GM06990 (cell line): ENCODE results near the gene KLC1.
"Not testable (repeated sequence)": the region's sequence is repeated elsewhere in the genome, so short reads cannot be mapped to it uniquely, and the experiment has no call there.

Source experiments
- DNase-seq: peaks from one replicate; pipeline ENCODE4 v3.0.0-alpha.2; 2011; ENCODE audit not compliant: insufficient read length; ENCODE audit errors: extremely low read depth
- H3K27me3 ChIP-seq: replicated peaks from 2 replicates; pipeline ENCODE4 v1.6.0; 2011; ENCODE audit warnings: low read length; ENCODE audit not compliant: control insufficient read depth, insufficient read depth
- H3K36me3 ChIP-seq: 2 replicates; pipeline ENCODE4 v1.5.1; 2011; ENCODE audit warnings: low read length; ENCODE audit not compliant: control insufficient read depth, insufficient read depth
- H3K4me3 ChIP-seq: replicated peaks from 2 replicates; pipeline ENCODE4 v1.5.1; 2011; ENCODE audit warnings: low read depth, mild to moderate bottlenecking, control low read depth, low read length
- TF ChIP-seq, protein P1 (sequence below): IDR thresholded peaks from 2 replicates; pipeline ENCODE4 v1.5.1; 2011; ENCODE audit warnings: low read length, control low read depth, mild to moderate bottlenecking, inconsistent platforms; ENCODE audit not compliant: insufficient read depth, poor library complexity, severe bottlenecking

KLC1 gene

DNA sequence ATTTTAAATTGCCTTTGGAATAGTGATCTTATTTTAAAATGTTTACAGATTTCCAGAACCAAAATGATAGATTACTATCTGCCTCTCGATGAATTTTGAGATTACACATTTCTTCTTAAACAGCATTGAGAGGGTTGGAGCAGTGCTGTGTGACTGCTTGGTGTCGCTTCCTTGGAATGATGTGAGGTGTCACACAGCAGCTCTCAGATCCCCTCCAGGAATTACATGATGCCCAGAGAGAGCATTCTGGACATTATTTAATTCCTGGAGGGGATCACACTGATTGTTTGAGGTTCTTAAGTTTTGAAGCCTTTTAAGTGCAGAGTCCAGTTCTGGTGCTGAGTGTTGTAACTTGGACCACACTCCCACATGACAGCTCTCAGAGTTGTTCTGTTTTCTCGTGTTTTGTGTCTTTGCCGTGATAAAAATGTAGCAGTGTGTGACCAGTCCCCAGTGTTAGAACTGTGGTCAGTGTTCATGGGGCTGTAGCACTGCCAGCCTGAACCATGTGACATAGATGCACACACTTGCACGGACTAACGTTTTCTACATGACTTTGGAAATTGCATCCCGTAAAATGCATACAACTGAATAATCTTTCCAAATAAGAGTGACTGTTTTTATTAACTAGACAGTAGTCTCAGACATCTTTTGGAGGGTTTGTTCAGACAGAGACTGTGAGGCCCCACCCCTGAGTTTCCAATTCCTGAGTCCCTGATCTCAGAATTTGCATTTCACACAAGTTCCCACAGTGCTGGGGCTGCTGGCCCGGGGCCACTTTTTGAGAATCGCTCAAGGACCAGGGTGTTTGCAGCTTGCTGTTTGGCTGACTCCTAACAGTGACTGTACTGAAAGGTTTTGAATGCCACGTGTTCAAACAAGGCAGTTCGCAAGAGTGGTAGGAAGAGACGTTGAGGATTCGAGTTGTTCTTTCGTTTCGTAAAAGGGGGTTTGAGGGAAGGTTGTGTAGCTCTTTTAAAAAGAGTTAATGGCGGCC, 60.2 kb downstream of the KLC1 start:
- Histone ChIP-seq H3K36me3 (peaks cover 11% of the 10 kb centered on the region), H3K4me3 (peak overlapping the region; percentile 15; the same call in 1 of the 2 replicates), H3K27me3 (no peaks in the 10 kb centered on the region)
- no peak for DNase-seq
- TF ChIP-seq, protein P1, sequence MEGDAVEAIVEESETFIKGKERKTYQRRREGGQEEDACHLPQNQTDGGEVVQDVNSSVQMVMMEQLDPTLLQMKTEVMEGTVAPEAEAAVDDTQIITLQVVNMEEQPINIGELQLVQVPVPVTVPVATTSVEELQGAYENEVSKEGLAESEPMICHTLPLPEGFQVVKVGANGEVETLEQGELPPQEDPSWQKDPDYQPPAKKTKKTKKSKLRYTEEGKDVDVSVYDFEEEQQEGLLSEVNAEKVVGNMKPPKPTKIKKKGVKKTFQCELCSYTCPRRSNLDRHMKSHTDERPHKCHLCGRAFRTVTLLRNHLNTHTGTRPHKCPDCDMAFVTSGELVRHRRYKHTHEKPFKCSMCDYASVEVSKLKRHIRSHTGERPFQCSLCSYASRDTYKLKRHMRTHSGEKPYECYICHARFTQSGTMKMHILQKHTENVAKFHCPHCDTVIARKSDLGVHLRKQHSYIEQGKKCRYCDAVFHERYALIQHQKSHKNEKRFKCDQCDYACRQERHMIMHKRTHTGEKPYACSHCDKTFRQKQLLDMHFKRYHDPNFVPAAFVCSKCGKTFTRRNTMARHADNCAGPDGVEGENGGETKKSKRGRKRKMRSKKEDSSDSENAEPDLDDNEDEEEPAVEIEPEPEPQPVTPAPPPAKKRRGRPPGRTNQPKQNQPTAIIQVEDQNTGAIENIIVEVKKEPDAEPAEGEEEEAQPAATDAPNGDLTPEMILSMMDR, result no peak

DNA sequence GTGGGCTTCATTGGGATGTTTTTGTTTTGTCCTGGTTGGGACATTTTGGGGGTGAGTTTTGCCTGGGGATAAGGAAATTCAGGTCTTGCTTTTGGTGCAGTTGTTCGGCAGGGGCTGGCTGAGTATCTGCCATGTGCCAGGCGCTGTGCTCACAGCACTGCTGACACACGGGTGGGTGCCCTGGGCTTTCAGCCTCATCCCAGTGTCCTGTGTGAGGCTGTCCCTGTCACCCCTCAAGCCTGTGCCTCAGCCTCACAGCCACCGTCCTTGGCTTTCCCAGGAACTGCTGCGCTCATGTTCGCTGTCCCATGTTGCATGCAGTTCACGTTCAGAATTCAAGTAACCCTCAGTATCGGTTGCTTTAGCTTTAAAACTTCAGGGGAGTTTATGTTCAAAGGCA, 61.3 kb downstream of the KLC1 start:
- Histone ChIP-seq H3K4me3 (peak overlapping the region; percentile 15; the same call in 1 of the 2 replicates), H3K27me3 (no peaks in the 10 kb centered on the region), H3K36me3 (peaks cover 10% of the 10 kb centered on the region)
- TF ChIP-seq, protein P1, result no peak
- DNase-seq, result no peak

DNA sequence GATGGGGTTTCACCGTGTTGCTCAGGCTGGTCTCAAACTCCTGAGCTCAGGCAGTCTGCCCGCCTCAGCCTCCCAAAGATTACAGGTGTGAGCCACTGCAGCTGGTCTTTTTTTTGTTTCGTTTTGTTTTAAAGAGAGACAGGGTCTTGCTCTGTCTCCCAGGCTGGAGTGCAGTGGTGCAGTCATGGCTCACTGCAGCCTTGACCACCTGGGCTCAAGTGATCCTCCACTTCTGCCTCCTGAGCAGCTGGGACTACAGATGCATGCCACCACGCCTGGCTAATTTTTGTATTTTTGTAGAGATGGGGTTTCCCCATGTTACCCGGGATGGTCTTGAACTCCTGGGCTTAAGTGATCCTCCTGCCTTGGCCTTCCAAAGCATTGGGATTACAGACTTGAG, 62.6 kb downstream of the KLC1 start:
- not testable (repeated sequence) for DNase-seq, H3K4me3 ChIP-seq, H3K27me3 ChIP-seq
- H3K36me3 ChIP-seq, result peaks cover 12% of the 10 kb centered on the region

DNA sequence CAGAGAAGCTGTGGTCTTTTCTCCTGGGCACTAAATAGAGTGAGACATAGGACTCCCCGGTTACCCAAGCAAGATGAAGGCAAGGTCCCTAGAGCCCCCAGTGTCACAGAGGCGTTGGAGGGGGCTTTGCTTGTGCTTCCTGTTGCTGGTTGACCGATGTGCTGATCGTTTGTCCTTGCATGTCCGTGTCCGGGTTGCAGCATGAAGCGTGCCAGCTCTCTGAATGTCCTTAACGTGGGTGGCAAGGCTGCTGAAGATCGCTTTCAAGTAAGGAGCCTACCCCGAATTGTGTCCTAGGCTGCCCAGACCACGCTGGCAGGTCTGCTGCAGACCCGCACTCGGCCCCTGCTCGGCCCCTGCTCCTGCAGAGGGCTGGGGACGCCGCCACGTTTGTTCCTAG, 63.1 kb downstream of the KLC1 start:
- Histone ChIP-seq H3K36me3 (peaks cover 11% of the 10 kb centered on the region), H3K4me3 (no peak overlapping the region), H3K27me3 (no peaks in the 10 kb centered on the region)
- TF ChIP-seq, protein P1, result no peak
- no peak for DNase-seq

DNA sequence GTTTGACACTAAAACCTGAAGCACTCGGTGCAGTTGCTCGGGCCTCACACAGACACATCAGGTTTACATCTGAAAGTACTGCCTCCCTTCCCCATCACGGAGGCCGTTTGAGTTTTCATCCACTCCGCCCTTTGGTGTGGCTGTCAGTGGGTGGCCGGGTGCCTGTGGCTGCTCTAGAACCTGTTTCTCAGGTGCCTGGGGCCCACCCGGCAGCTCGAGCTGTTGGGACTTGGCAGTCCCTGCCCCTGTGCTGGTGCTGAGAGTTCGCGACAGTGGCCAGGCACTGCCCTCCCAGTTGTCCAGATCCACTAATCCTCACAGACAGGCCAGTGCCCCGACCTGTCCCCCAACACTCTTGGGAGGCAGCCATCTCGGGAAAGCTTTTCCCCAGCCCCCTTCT, 63.9 kb downstream of the KLC1 start:
- Histone ChIP-seq H3K27me3 (no peaks in the 10 kb centered on the region), H3K36me3 (peaks cover 14% of the 10 kb centered on the region), H3K4me3 (no peak overlapping the region)
- no peak for DNase-seq
- TF ChIP-seq, protein P1, result no peak

DNA sequence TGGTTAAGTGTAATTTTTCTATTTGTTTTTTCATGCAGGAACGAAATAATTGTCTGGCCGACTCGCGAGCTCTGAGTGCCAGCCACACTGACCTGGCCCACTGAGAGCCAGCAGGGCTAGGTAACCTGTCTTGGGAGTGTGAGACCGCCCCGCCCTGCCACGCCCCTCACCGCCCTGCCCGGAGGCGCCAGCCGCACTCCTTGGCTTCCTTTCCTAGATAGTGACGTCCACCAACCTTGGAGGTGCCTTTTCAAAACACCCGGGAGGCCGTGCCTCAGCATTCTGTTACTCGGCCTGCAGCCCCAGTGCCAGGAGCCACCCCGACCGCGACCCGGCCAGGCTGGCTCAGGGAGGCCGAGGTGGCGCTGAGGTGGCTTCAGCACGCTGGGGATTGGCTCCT, 64.5 kb downstream of the KLC1 start:
- TF ChIP-seq, protein P1, result no peak
- H3K36me3 ChIP-seq, result peaks cover 14% of the 10 kb centered on the region

More for the DNA sequence above, 64.5 kb downstream of the KLC1 start:
- Histone ChIP-seq H3K27me3 (no peaks in the 10 kb centered on the region), H3K4me3 (no peak overlapping the region)
- no peak for DNase-seq
